ENCODE measurements around the gene MBP.

GRCh38 chr18:77134611-77135010 lies 2.0 kb upstream of the MBP start:
- TF ChIP-seq CTCF (IDR thresholded peaks at IDR 0.05 in 2 of 3, conservative IDR thresholded peaks at IDR 0.05 in 1 of 3; ENCODE audit: control insufficient read depth in 2 of 3, extremely low read depth in 1 of 3, insufficient read depth in 1 of 3, low read depth in 3 of 3, low read length in 3 of 3) (no peak), ESRRA (IDR thresholded peaks at IDR 0.05; ENCODE audit: low read length) (no peak), SMARCA5 (IDR thresholded peaks at IDR 0.05) (no peak), ELK1 (IDR thresholded peaks at IDR 0.05; ENCODE audit: low read depth, low read length) (no peak), TCF12 (IDR thresholded peaks at IDR 0.05; ENCODE audit: low read depth, low read length) (no peak), POLR2AphosphoS2 (IDR thresholded peaks at IDR 0.05; ENCODE audit: low read depth, low read length) (no peak)

Measured in GM12878 (cell line).